Activated effector memory CD4-positive, alpha-beta T cell treated with Interleukin-2 at 50 U/mL for 16 hours (primary cell): ENCODE measurements around the gene VTN.

Source experiments
- DNase-seq: peaks from one replicate; pipeline ENCODE4 v3.0.0-alpha.2; 2020

The VTN gene

DNA sequence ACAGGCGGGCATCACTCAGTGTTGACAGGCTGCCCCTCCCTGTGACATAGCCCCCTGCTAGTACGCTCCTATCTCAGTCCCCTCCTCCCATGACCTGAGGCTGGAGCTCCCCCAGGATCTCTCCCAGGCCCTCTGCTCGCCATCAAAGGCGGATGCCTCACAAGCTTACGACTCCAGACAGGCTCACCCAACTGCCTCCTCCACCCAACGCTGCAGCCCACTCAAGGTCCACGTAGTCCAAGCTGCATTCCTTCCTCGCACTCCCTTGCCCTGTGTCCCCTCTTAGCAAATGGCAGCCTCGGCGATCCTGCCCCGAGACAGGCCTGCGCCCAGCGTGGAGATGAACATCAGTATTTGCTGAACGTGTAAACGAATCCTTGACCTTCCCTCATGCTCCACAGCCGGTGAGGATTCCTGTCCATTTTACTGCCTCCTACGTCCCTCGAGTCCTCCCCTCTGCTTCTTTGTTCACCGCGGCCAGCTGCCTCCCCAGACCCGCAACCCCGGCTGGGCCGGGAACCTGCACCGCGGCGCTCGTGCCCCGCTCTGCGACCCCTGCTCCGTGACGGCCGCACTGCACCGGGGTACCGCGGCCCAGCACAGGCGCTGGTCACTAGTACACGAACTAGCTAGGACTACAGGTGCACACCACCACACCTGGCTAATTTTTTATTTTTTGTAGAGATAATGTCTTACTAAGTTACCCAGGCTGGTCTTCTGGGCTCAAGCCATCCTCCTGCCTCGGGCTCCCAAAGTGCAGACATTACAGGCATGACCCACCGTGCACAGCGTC lies 51.9 kb downstream of the VTN start:
- no peak for DNase-seq
